DLD1 (cell line): Measurements from ENCODE around the gene PREB.

ENCODE experiments used
- in situ Hi-C: cut with HindIII; loops from 2 replicates; pipeline ENCODE4 v1.10.0; 2017; ENCODE audit warnings: low sequenced_read_pairs

Gene PREB

DNA sequence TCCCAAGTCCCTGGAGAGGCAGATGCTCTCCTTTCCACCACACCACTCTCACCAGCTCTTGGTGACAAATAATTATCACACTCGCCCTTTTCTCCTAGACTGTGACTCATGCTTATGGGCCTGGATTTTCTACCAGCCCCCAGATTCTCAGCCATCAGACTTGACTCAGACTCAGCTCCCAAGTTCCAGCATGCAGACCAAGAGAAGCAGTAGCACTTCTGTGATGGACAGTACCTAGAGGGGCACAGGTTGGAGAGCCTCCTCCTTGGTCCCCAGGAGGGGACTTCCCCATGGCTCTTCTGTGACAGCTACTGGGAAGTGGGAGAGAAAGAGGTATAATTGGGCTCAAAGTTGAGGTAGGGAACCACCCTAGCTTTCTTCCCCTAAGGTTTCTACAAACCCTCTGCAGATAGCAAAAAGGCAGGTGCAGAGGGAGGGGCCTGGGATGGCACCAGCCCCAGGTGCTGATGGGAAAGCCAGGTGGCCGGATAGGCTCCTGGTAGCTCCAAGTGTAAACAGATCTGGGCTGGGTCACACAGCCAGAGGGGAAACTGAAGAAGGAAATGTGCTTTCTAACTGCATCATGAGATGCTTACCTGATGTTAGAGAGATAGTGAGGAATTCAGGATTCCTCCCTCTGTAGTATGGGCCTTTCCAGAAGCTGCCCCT is 18.5 kb upstream of the PREB start:
- in situ Hi-C loops = no loop called here

DNA sequence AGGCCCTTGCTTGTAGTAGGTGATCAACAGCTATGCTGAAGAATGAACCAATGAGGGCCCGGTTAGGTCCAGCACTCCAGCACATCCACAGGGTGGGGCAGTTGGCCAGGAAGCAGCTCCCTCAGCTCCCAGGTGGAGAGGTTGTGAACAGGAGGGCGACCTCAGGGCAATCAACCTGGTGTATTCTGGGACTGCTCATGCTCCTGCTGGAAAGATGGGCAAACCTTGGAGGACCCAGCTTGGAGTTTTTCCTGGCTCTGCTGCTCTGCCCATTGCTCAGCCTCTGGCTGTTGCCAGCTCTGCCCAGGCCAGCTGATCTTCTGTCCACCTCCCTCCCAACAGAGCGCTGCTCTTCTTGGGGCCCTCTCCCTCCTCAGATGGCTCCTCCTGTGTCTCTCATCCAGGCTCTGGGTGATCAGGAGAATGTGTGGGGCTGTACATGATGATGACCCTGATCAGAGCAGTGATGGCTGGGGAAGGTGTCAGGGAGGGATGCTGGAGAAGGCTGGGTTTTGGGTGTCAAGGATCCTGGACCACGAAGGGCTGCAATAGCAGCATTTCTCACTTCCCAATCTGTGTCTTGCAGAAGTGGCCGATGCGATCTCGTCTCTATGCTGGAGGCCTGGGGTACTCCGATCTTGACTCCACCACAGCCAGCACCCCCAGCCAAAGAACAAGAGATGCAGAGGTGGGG is 17.8 kb upstream of the PREB start:
- in situ Hi-C loops = no loop called here

DNA sequence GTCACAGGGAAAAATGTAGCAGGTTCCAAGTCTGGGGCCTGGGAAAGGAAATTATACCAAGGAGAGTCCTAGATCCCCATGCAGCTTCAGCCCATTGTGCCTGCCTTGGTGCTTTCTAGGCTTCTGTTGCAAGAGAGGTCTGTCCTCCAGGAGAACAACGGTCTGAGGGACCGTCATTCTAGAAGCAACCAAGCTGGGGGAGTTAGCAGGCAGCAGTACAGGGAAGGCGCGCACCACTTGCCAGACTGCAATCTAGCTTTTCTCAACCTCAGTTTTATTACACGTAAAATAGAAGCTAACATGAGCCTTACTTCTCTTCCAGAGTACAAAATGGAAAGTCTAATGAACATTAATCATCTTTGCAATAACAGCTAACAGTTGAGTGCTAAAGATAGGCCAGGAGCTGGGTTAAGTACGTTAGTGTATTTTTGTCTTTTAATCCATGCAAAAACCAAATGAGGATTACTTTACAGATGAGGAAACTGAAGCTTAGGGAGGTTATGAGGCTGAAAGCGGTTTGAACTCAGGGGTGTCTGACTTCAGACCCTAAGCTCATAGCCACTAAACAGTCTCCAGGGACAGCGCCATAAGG is 16.3 kb upstream of the PREB start:
- in situ Hi-C loops = no loop called here

DNA sequence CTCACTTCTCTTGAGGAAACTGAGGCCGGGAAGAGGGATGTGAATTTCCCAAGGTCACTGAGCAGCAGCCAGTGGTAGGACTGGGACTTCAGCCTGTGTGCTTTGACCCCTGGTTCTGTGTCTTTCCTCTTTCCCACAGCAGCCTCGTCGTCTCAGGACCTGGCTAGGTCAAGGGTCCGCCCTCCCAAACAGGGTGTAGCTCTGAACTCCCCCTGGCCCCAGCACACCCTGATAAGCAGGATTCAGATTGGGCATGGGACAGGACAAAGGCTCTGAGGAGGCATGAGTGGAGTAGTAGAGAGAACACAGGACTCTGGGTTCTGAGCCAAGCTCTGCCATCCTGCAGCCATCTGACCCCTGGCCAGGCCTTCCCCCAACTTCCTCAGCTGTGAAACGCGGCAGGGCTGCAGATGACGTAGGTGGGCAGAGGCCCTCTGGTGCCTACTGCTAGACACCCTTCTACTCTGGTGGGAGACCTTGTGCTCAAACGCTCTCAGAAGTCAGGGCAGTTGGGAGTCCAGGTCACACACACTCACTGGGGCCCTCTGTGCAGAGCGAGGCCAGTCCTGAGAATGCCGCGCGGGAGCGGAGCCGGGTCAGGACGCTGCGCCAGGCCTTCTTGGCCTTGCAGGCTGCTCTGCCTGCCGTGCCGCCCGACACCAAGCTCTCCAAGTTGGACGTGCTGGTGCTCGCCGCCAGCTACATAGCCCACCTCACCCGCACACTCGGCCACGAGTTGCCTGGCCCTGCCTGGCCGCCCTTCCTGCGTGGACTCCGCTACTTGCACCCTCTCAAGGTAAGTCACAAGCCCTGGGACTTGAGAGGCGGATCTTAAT is 15.4 kb upstream of the PREB start:
- in situ Hi-C loops = no loop called here

DNA sequence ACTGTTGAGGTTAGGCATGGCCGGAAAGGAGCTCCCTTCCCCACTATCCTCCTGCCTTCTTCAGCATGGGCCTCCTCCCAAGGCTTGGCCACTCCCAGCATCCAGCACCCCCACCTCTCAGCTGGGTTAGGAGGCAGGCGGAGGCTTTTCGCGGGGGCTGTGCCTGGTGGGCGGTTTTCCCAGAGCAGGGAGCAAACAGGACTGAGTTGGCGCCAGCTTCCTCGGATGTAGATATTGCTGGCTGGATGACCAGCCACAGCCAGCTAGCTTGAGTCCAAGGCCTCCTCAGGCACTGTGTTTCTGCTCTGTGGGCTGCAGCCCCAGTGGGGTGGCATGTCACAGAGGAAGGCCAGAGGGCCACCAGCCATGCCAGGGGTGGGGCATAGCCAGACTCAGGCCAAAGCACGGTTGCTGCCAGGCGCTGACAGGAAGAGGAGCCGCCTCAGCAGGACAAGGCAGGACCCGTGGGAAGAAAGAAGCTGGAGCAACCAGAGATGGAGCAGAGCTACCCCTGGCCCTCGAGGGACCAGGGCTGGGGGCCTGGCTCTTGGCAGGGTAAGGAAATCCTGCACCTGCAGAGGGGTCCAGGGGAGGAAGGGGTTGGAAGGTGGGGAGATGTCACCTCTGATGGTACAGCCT is 14.5 kb upstream of the PREB start, which contains the start of gene TCF23:
TCF23 (plus strand) TSS at position 204 of the 639 bp plus-strand sequence; CDS start at position 334, 130 bp downstream.
- in situ Hi-C loops = no loop called here

DNA sequence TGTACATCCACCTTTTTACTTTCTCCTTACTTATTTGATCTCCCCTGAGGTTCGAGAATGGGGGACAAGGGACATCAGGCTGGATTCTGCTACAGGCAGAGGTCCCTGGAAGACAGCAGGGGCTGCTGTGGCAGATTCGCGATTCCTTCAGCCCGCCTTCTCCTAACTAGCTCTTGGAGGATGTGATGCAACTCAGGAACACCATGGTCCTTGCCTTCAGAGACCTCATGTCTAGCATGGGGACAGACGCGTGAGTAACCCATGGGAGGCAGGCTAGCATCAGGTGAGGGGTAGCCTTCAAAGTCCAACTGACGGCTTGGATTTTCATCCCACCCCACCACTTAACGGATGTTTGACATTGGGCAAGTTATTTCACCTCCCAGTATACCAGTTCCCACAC is 13.5 kb upstream of the PREB start:
- in situ Hi-C loops = no loop called here

DNA sequence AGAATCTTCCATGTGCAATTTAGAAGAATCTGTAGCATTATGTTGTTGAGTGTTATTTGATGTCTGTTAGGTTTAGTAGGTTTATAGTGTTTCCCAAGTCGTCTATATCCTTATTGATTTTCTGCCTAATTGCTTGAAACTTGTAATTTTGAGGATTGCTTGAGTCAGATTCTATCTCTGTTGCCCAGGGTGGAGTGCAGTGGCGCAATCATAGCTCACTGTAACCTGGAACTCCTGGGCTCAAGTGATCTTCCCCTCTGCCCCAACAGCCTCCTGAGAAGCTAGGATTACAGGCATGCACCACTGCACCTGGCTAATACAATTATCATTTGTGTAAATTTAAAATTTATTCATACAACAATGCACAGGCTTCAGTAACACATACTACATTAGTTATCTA is 11.2 kb upstream of the PREB start:
- in situ Hi-C loops = no loop called here

DNA sequence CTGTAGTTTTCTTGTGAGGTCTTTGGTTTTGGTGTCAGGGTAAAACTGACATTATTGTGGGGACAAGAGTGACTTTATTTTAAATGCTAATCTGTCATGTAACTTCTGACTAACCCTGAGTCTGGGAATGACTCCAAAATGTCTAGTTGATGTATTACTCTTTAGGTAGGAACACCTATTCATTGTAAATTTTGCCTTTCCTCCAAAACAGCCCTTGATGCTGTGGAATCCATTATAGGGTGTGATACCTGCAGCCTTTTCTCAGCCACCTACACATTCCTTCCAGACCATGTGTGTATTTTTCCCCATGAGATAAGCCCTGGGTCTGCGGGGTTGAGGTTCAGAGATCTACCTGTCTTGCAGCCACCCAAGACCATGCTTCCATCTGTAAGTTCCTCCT is 8.8 kb upstream of the PREB start:
- in situ Hi-C loops = no loop called here

DNA sequence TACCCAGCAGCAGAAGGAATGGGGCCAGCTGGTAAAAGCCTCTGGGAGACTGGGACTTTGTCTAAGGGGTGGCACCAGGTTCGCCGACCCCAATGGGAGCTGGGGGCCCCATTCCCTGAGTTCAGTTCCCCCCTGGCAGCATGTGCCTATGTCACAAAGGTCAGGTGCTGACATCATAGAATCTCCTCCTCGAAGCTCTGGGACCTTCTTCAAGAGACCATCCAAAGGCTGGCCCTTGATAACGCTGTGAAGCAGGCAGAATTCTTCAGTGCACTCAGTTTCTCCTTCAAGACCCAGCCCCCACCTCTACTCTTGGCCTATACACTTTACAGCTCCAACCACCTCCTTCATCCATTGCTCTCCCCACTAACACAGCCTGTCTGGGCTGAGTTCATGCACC is 4.9 kb upstream of the PREB start, which contains the start of gene PRR30:
PRR30 (minus strand) TSS at position 101 of the 400 bp plus-strand sequence. CDS start 1,081 bp downstream, outside the sequence.
- in situ Hi-C loops = no loop called here

DNA sequence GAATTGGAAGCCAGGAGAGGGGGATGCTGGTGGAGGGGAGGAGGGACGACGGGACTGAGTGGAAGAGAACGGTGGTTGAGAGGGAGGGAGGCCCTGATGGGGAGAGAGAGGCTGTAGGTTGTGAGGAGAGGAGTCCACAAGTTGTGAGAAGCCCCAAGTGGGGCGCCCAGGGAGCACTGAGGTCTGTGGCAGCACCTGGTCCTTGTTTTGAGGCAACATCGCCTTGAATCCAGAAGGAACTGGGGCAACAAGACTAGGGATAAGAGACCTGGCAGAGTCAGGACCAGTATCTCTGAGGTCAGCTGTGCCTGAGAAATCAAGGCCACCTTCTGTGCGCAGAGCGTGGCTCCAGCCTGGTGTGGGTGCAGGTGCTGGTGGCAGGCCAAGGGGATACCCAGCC is 3.7 kb upstream of the PREB start:
- in situ Hi-C loops = no loop called here

DNA sequence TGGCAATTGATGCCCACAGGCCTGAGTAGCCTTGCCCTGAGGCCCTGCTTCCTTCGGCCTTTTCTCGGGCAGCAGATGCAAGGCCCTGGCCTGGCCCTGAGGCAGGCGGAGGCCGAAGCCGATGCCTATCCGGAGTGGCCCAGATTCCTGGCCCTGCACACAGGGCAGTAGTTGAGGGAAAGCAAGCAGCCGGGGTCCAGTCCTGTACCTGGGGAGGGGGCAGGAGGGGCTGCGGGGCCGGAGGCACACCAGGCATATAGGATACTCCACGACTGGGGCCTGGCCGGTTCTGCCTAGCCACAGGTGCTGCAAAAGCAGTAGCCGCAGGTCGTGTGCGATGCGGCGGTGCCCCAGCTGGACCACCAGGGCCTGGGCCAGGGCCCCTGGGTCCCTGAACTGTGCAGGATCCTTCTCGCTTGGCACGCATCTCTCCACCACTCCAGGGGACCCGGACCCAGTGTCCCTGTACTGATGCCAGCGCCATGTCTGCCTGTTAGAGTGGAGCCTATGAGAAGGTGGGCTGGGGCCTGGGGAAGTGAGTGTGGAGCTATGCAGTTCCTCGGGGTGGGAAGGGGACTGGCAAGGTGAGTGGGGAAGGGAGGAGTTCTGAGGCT is 3.0 kb upstream of the PREB start:
- in situ Hi-C loops = no loop called here

DNA sequence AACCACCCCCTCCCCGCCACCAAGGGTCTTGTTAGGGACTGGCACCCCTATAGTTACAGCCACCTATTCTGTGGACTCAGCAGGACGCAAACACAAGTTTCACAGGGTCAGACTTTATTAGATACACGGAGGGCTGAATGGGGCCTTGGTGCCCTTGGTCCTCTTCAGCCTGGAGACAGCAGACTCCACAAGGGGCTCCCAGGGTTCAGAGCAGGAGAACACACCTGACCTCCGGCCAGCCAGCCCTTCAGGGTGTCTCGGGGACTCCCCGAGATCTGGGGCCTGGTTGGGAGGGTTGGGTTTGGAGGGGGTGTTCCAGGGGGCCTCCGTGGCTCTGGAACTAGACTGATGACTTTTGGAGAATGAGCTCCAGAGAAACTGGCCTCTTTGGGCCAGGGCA is 2.3 kb upstream of the PREB start:
- in situ Hi-C loops = no loop called here

DNA sequence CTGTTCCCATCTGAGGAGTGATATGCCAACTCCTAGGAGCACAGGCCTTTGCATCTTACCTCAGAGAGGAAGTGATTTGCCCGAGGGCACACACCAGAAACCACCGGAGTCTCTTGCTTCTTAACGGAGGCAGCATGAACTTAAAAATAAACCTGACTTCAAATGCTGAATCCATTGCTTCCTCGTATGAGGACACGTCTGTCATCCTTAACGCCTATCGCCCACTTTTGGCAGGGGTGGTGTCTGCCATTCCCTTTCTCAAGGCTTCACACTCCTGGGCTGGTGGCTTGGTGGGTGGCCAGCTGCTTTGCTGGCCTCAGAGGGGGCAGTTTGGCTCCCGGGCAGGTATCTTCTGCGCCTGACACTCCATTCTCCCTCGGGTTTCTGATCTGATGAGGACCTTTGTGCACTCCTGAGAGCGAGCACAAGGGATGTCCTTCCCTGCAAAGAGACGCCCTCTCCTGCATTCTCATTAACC is 1.1 kb upstream of the PREB start:
- in situ Hi-C loops = no loop called here

DNA sequence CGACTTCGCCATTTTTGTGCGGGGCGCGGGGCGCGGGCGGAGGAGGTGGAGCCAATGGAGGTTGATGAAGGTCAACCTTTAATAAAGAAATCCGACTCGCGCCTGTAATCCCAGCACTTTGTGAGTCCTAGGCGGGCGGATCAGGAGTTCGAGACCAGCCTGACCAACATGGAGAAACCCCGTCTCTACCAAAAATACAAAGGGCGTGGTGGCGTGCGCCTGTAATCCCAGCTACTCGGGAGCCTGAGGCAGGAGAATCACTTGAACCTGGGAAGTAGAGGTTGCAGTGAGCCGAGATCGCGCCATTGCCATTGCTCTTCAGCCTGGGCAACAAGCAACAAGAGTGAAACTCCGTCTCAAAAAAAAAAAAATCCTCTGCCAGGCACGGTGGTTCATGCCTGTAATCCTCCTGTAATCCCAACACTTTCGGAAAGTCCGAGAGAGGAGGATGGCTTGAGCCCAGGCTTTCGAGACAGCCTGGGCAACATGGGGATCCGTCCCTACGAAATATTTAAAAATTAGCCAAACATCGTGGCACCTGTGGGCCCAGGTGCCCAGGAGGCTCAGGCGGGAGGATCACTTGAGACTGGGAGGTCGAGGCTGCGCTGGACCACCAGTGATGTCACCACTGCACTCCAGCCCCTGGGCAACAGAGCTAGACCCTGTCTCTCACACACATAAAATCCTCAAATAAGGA is 493 bp upstream of the PREB start:
- in situ Hi-C loops = no loop called here

DNA sequence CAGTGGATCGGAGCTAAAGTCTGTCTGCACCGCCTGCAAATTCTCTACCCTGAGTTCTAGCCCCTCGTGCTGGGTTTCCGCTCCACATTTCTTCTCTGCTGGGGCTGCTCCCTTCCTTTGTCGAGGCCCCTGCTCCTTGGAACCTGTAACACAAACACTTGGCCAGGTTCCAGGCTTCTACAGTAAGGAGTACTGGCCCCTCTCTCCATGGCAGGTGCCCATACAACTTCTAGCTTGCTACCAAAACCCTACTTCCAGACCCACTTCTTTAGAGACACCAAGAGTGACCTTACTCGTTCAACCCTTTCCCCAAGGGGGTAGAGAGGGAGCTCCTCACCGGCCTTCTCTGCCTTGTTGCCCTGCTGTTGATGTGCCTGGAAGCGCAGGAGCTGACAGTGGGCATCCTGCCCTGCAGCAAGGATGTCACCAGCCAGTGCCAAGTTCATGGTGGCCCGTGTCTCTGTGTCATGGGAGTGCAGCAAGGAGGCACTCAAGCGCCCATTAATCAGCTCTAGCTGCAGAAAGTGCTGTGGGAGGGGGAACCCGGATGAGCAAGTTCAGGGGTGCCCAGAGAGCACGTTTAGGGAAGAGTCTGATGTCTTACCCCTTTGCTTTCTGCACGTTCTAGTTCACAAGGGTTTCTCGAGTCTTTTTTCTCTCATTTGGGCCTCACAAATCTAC is 1.1 kb downstream of the PREB start:
- in situ Hi-C loops = no loop called here

DNA sequence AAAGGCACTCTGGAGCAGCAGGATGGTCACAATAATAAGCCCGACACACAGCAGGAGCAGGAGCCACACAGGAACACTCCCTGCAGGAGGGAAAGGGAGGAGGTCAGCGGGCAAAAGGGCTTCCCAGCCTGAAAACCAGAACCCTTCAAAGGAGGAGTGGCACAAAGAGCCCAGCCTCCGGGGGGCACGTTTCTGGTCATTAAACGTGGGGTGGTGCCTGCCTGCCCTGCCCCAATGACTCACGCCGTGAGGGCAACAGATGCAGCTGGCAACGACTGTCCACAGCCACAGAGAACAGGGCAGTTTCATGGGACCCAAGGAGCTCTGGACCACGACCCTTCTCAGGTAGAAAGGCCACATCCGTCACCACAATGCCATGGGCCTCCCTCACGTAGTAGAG is 3.0 kb downstream of the PREB start:
- in situ Hi-C loops = no loop called here

DNA sequence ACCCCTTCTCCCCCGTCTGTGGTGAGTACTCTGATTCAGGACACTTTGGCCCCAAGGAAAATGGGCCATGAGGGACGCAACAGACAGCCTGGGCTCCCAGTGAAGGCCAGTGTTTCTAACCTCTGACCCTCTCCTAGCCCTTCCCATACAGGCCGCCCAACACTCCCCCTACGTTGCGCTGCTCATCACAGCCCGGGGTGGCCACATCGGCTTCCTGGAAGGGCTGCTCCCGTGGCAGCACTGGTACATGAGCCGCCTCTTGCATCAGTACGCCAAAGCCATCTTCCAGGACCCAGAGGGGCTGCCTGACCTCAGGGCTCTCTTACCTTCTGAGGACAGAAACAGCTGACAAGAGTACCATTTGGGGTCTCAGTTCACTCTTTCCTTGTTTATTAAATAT is 4.0 kb downstream of the PREB start:
- in situ Hi-C loops = no loop called here

DNA sequence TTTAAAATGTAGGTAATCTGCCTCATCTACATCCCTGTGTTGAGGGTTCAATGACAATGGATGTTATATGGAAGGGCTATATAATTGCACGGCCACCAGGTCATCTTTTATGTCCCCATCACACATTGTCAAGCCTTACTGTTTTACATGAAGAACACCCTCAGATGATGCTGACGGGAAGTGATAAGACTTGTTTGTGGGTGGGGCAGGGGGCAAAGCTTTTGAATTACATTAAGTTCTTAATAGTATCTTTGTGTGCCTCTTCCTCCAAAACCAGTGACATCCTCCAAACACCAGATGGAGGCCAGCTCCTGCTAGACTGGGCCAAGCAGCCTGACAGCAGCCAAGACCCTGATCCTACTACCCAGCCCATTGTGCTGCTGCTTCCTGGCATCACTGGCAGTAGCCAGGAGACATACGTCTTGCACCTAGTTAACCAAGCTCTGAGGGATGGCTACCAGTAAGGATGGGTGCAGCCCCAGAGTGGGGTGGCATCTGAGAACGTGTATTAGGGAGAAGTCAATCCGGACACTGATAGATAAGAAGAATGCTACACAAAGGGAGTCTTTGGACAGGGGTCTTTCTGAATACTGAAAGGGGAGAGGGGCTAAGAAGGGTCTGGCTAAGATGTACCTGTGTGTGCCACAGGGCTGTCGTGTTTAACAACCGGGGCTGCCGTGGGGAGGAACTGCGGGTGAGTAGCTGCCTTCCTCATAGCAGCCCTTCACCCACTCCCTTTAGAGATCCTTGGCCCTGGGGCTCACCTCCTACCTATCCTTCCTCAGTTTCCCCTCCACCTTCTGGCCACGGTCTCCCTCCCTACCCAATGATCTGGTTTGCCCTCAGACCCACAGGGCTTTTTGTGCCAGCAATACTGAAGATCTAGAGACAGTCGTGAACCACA is 5.5 kb downstream of the PREB start:
- in situ Hi-C loops = no loop called here
